Liver (tissue), 1 donor: ENCODE measurements around the gene MYBPHL.

ENCODE experiments used
- FOXA1 ChIP-seq: IDR thresholded peaks from 2 replicates; pipeline ENCODE4 v1.6.1; 2016; ENCODE audit warnings: antibody characterized with exemption
- FOXA2 ChIP-seq: IDR thresholded peaks from 2 replicates; pipeline ENCODE4 v1.6.1; 2016; ENCODE audit warnings: antibody characterized with exemption

GRCh38 chr1:109247401-109248365 is 59.1 kb downstream of the MYBPHL start:
- TF ChIP-seq FOXA2, result no peak
- no peak for TF ChIP-seq FOXA1
